ENCODE results near the gene SIRPB2. TPM values are rescaled to one million over a fixed set of nuclear protein-coding genes. Genes with fewer than 3 reads are reported as not detected.
A peak's percentile ranks its signal among the peaks of the same experiment; 100 is the strongest.

The SIRPB2 gene
- total and polyA plus RNA-seq, 2 of the 8 experiments (the other 6 are each of a cell fraction or from before 2014, with no cell fraction given), result 0.28 TPM; not detected in 1

- no peak for TF ChIP-seq RFX5 (IDR thresholded peaks at IDR 0.05; ENCODE audit: borderline replicate concordance, low read depth, low read length)
- TF ChIP-seq ATF3 (IDR thresholded peaks at IDR 0.05; ENCODE audit: insufficient read depth, low read depth, low read length), result 0 out of 2 replicates have a peak, but pooled peaks have one; percentile 27
- no peak for TF ChIP-seq KDM4A (IDR thresholded peaks at IDR 0.05; ENCODE audit: low read depth, low read length, severe bottlenecking)
- TF ChIP-seq RAD21 (IDR thresholded peaks at IDR 0.05 in 1 of 2, conservative IDR thresholded peaks at IDR 0.05 in 1 of 2; ENCODE audit: low read depth in 2 of 2, low read length in 2 of 2), result peak; percentile 32 to 46; a peak in 3 of 4 replicates
- no peak for TF ChIP-seq SP4 (IDR thresholded peaks at IDR 0.05; ENCODE audit: low read length)
- peak; percentile 76 for TF ChIP-seq USF2 (IDR thresholded peaks at IDR 0.05; ENCODE audit: low read length)
- no peak for TF ChIP-seq CHD2 (IDR thresholded peaks at IDR 0.05; ENCODE audit: low read length)
- TF ChIP-seq BACH1 (IDR thresholded peaks at IDR 0.05; ENCODE audit: low read length), result no peak
- no peak for TF ChIP-seq EGR1 (IDR thresholded peaks at IDR 0.05; ENCODE audit: borderline replicate concordance, low read depth, low read length)
- no peak for TF ChIP-seq NANOG (IDR thresholded peaks at IDR 0.05; ENCODE audit: insufficient read depth, low read depth, low read length, poor library complexity, severe bottlenecking)
These were observed 16.2 kb downstream of the SIRPB2 start (continued) for GRCh38 chr20:1474817-1475603.

Measured in H1 (cell line).